NT2/D1 (cell line): Measurements from ENCODE around the gene SAT1.
"Not testable (repeated sequence)": the region's sequence is repeated elsewhere in the genome, so short reads cannot be mapped to it uniquely, and the experiment has no call there.

Experiments used
- DNase-seq: peaks from one replicate; pipeline ENCODE4 v3.0.0-alpha.2; 2011; ENCODE audit warnings: low read depth, low spot score
- H3K27me3 ChIP-seq: 2 replicates; pipeline ENCODE4 v1.6.0; 2011; ENCODE audit warnings: mild to moderate bottlenecking; ENCODE audit not compliant: insufficient read length, insufficient read depth
- H3K36me3 ChIP-seq: 2 replicates; pipeline ENCODE4 v1.6.1; 2011; ENCODE audit warnings: mild to moderate bottlenecking, low read length, mixed read lengths; ENCODE audit not compliant: insufficient read depth, insufficient read length
- H3K4me1 ChIP-seq: 2 replicates; pipeline ENCODE4 v1.5.1; 2011; ENCODE audit not compliant: insufficient read depth, insufficient read length
- H3K4me3 ChIP-seq: 2 replicates; pipeline ENCODE4 v1.5.1; 2011; ENCODE audit warnings: low read depth; ENCODE audit not compliant: insufficient read length
- H3K9ac ChIP-seq: 2 replicates; pipeline ENCODE4 v1.6.0; 2011; ENCODE audit warnings: low read depth; ENCODE audit not compliant: insufficient read length
- H3K9me3 ChIP-seq: 2 replicates; pipeline ENCODE4 v1.5.1; 2011; ENCODE audit warnings: mild to moderate bottlenecking, low read length; ENCODE audit not compliant: insufficient read depth
- SUZ12 ChIP-seq: IDR thresholded peaks from 2 replicates; pipeline ENCODE4 v1.6.1; 2011; ENCODE audit not compliant: insufficient read length, insufficient read depth; ENCODE audit errors: extremely low read depth
- YY1 ChIP-seq: IDR thresholded peaks from 2 replicates; pipeline ENCODE4 v1.6.1; 2011; ENCODE audit not compliant: insufficient read length, insufficient read depth
- ZNF274 ChIP-seq: IDR thresholded peaks from 2 replicates; pipeline ENCODE4 v1.6.1; 2011; ENCODE audit warnings: mild to moderate bottlenecking, low read depth, low read length

The SAT1 gene

DNA sequence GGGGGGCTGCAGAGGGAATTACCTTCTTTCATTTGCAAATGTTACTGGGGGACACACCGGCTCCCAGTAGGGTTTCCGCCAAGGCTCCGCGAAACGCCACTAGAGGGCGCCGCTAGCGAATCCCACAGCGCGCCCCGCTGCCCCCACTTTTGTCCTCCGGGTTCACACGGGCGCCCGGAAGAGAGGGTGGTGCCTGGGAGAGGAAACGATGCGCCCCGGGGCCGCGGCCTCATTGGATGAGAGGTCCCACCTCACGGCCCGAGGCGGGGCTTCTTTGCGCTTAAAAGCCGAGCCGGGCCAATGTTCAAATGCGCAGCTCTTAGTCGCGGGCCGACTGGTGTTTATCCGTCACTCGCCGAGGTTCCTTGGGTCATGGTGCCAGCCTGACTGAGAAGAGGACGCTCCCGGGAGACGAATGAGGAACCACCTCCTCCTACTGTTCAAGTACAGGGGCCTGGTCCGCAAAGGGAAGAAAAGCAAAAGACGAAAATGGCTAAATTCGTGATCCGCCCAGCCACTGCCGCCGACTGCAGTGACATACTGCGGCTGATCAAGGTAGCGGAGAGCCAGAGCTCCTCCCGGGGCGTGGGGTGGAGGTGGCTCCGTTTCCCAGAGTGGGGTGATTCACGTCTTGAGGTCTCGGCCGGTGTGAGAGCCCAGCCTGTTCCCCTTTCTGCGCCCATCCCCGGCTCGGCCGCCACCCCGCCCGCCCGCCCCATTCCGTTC is at the start of gene SAT1:
Gene SAT1 (plus strand): TSS at position 311 of the 726 bp plus-strand sequence. CDS start 179 bp downstream, at position 490.
- no peaks in the 10 kb centered on the region for H3K9me3 ChIP-seq
- H3K27me3 ChIP-seq: no peaks in the 10 kb centered on the region
- peaks cover 18% of the 10 kb centered on the region for H3K36me3 ChIP-seq
- DNase-seq: peak; percentile 95
- H3K4me3 ChIP-seq: peak within 1 kb of the TSS; percentile 91
- peak within 1 kb of the TSS; percentile 96 for H3K9ac ChIP-seq
- H3K4me1 ChIP-seq: no peaks in the 10 kb centered on the region
- TF ChIP-seq ZNF274 (no peak), SUZ12 (no peak), YY1 (no peak)

DNA sequence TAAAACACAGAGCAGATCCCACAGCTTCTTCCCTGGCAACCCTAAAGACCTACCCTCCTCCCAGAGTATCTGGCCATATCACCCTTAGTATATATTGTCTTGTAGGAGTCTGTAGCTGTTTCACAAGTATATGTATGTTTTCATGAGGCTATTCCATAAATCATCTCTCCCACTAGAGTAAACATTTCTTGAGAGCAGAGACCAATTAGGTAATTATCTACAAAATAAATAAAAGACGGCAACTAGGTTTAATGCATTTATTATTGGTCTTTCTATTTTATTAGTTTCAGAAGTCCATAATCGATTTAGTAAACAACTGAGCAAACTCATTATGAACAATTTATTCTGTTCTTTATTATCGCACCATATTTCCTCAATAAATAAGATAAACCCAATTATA is 46.9 kb upstream of the SAT1 start:
- H3K9ac ChIP-seq: no peak overlapping the region
- no peak for DNase-seq
- no peaks in the 10 kb centered on the region for H3K27me3 ChIP-seq
- H3K9me3 ChIP-seq: no peaks in the 10 kb centered on the region
- TF ChIP-seq ZNF274 (no peak), YY1 (no peak), SUZ12 (no peak)
- peaks cover 38% of the 10 kb centered on the region for H3K36me3 ChIP-seq
- H3K4me1 ChIP-seq: peaks cover 2% of the 10 kb centered on the region
- no peak overlapping the region for H3K4me3 ChIP-seq

DNA sequence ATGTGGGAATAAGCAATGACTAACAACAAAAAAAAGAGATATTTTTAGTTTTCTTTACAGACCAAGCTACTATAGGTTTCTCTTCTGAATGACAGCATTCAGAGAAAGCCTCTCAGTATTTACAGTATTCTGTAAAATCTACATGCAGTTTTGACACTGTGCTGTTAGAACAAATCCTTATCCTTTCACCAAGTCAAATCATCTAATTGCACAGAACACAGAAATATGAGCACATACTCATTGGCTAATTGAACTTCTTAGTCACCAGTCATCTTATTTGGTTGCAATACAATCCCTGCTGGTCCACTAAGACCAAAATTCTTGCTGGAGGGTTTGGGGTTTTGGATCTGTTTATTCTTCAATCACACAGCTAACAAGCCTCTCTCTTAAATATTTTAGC is 45.6 kb upstream of the SAT1 start:
- H3K36me3 ChIP-seq: peaks cover 32% of the 10 kb centered on the region
- H3K4me1 ChIP-seq: peaks cover 2% of the 10 kb centered on the region
- DNase-seq: no peak
- H3K4me3 ChIP-seq: no peak overlapping the region
- H3K9me3 ChIP-seq: no peaks in the 10 kb centered on the region
- TF ChIP-seq YY1: no peak
- no peak for TF ChIP-seq ZNF274
- no peak for TF ChIP-seq SUZ12
- H3K27me3 ChIP-seq: no peaks in the 10 kb centered on the region
- no peak overlapping the region for H3K9ac ChIP-seq

DNA sequence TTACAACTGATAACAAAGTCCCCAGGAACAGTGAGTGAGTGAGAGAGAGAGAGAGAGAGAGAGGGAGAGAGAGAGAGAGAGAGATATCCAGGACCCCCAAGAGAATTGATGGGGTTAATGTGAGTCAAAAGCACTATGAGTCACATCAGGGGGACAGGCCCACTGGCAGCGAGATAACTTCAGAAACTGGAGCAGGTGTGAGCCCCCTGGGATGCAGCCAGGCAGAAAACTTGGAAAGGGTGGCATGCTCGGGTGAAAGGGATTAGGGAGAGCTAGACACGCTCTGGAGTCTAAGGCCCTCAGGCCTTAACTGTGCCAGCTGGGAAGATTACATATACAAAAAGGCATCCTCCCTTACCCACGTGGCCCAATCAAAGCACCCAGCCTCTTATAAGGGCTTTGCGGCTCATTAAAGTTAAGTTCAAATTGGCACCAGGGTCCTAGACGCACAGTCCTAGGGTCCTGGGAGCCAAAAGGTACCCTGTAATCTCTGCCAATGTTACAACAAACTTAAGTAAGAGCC is 40.7 kb upstream of the SAT1 start:
- peak overlapping the region; percentile 88 for H3K9ac ChIP-seq
- peaks cover 9% of the 10 kb centered on the region for H3K36me3 ChIP-seq
- peak overlapping the region; percentile 84 for H3K4me3 ChIP-seq
- H3K9me3 ChIP-seq: no peaks in the 10 kb centered on the region
- TF ChIP-seq ZNF274 (no peak), YY1 (no peak), SUZ12 (no peak)
- DNase-seq: no peak
- H3K27me3 ChIP-seq: no peaks in the 10 kb centered on the region
- peaks cover 2% of the 10 kb centered on the region for H3K4me1 ChIP-seq

DNA sequence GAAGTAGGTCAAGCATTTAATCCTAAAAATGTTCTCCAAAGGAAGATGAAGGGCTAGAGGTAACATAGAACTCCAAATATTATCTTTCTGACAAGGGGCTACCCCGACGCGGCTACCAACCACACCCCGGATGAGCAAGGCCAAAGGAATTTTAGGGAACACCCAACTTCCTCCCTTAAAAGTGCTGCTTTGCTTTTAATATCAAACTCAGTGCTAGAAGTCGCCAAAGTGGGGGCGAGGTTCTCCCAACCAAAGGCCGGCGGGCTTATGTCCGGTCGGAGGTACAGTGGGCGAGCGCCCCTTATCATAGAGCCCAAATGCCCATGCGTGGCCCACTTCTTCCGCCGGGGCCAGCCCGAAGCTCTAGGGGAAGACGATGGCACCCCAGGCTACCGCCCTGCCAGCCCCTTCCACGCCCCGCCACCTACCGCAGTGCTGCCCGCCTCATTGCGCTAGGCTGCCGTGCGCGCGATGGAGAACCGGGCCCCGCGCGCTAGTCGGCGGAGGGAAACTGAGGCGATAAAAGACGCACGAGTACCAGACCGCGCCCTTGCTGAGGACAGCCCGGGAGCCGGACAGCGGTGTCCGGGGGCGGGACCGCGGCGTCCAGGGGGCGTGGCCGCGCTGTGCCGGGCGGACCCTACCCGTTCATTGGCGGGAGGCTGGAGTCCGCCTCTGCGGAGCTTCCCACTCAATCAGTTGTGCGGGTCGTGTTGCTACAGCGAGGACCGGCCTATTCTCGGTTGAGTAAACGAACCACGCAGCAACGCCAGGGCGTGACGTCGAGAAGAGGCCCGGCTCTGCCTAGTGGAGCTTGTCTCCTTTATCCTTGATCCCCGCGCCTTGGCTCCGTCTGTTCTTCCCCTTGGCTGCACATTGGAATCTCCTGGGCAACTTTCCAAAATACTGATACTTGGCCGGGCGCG is 40.0 kb upstream of the SAT1 start, which contains the start of gene ACOT9:
Gene ACOT9 (minus strand): TSS at position 580 of the 926 bp plus-strand sequence. CDS start 132 bp downstream, at position 448.
- Histone ChIP-seq H3K27me3 (no peaks in the 10 kb centered on the region), H3K9ac (peak within 1 kb of the TSS; percentile 88), H3K36me3 (peaks cover 9% of the 10 kb centered on the region), H3K9me3 (no peaks in the 10 kb centered on the region), H3K4me1 (peaks cover 2% of the 10 kb centered on the region), H3K4me3 (peak within 1 kb of the TSS; percentile 84)
- DNase-seq: peak; percentile 73
- TF ChIP-seq SUZ12: no peak
- no peak for TF ChIP-seq ZNF274
- TF ChIP-seq YY1: no peak

DNA sequence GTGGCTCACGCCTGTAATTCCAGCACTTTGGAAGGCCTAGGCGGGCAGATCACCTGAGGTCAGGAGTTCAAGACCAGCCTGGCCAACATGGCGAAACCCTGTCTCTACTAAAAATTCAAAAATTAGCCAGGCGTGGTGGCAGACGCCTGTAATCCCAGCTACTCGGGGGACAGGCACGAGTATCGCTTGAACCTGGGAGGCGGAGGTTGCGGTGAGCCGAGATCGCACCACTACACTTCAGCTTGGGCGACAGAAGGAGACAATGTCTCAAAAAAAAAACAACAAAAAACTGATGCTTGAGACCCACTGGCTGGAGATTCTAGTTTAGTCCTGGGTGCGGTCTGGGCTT is 39.4 kb upstream of the SAT1 start:
- DNase-seq, H3K36me3 ChIP-seq, H3K27me3 ChIP-seq, H3K9me3 ChIP-seq, H3K4me1 ChIP-seq: not testable (repeated sequence)
- Histone ChIP-seq H3K9ac (peak overlapping the region; percentile 88), H3K4me3 (peak overlapping the region; percentile 84)

DNA sequence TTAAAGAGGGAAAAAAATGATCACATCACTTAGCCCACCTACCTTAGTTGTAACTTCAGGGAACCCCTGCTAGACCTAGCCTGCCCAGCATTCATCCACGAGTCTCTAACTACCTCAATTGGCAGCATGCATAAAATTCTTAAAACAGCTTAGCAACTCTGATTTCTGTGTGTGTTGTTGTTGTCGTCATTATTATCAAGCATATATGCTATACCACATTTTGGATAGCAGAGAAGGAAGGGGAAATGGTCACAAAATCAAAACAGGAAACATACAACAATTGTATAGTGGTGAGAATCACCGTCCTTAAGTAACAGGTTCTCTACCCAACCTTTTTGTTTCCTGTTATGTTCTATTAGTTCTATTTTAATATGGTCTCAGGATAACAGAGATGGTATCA is 37.2 kb upstream of the SAT1 start:
- Histone ChIP-seq H3K27me3 (no peaks in the 10 kb centered on the region), H3K4me1 (no peaks in the 10 kb centered on the region), H3K4me3 (no peak overlapping the region), H3K9ac (no peak overlapping the region), H3K9me3 (no peaks in the 10 kb centered on the region), H3K36me3 (peaks cover 3% of the 10 kb centered on the region)
- TF ChIP-seq ZNF274 (no peak), YY1 (no peak), SUZ12 (no peak)
- DNase-seq: no peak
